Measurements from ENCODE around the gene GRIP1. TPM values are rescaled to one million over a fixed set of nuclear protein-coding genes. Genes with fewer than 3 reads are reported as not detected.

Gene GRIP1
- total RNA-seq, 1 experiment from 2014 or later, result 5.0 TPM

DNA sequence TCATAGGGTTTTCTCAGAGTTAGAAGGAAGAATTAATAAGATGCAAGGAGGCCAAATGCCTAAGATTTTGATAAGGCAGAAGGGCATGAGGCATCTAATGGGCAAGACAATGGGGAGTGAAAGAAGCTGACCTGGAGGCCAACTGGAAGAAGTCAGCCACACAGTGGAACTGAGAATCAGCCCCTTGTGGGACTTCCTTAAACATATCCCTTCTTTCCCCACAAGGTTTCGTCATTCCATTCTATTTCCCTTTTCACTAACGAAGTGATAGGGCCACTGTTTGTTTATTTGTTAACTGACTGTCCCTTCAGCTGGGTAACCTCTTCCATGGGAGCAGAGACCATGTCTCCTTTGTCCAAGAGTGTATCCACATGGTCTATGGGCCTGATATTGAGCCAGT lies 290.4 kb downstream of the GRIP1 start:
- no peak for DNase-seq (ENCODE audit: low read depth)
- in situ Hi-C loops (cut with HindIII; ENCODE audit: low pct_unique_long_range_greater_than_20kb, low sequenced_read_pairs), result no loop called here

DNA sequence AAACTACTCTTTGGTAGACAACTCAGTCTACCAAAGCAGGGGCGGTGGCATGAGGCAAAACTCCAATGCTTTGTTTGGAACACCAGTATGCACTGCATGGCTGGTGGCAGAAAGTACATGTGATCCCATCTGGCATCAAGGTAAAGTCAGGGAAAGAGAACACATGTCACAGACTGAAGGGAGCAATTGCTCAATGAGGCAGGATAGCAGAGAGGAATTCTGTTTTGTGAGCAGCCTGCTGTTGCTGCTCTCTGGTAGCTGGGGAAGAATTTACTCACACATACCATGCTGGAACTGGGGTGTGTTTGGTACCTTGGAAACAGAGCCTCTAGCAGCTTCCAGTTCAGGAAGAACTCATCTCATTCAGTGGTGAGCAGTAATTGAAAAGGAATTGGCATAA lies 291.8 kb downstream of the GRIP1 start:
- DNase-seq (ENCODE audit: low read depth), result no peak

DNA sequence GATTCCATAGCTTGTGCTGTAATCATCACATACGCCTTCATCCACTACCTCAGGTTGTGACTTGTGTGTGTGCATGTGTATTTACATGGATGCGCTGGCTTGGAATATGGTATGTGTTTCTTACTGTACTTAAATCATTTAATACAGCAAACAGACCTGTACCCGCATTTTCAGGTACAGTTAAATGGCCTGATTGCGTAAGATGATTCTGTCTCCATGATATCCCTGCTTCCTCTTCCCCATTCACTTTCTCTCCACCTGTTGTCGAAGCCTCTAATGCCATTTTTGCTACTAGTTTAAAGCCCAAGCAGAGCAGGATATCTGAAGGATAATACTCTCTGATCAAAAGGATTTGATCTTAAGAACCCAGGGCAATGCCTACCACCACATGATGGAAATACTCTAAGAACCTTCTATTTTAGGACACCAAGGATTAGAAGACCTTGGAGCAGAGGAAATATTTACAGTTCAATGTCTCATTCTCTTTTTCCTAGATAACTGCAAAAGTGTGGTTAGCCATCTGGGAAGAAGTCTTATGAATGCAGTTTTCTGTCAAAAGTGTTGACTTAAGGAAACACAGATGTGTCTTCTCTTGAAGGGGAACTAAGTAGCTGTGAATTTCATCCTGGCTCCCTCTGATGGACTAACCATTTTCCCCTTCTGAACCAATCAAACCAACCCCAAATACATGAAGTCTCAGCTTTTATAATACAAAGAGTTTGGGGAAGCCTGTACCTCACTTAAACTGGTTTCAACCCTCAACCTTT lies 297.9 kb downstream of the GRIP1 start:
- no peak for DNase-seq (ENCODE audit: low read depth)
- in situ Hi-C loops (cut with HindIII; ENCODE audit: low pct_unique_long_range_greater_than_20kb, low sequenced_read_pairs), result no loop called here

More for the DNA sequence above, 291.8 kb downstream of the GRIP1 start:
- in situ Hi-C loops (cut with HindIII; ENCODE audit: low pct_unique_long_range_greater_than_20kb, low sequenced_read_pairs), result no loop called here

DNA sequence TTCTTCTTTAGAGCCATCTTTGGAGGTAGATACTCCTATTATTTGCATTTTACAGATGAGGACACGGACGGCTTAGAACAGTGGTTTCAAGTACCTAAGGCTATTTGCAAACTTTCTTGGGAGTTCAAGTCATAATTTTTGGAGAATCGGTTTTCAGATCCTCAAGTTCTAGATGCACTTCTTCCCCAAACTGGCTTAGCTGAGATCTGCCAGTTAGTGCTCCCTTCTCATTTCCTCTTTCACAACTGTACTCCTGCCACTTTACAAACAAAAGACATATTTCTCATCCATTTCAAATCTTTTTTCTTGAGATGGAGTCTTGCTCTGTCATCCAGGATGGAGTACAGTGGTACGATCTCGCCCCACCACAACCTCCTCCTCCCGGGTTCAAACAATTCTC lies 299.3 kb downstream of the GRIP1 start:
- in situ Hi-C loops (cut with HindIII; ENCODE audit: low pct_unique_long_range_greater_than_20kb, low sequenced_read_pairs), result no loop called here
- DNase-seq (ENCODE audit: low read depth), result no peak

DNA sequence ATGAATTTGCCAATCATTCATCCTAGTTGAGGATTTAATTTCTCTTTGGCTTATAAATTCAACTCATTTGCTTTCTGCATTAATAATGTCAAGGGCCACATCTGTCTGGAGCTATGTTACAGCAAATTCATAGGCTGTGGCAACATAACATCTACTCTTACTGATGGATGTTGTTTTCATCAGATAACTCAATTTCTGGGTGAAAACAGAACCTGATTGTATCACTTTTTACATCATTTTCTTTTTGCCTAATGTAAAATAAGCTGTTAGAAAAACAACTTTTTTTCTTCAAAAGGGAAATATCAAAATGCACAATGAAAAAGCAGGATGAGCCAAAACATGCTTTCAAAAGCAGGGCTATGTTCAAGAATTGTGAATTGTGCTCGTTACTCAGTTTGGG lies 303.3 kb downstream of the GRIP1 start:
- no peak for DNase-seq (ENCODE audit: low read depth)
- in situ Hi-C loops (cut with HindIII; ENCODE audit: low pct_unique_long_range_greater_than_20kb, low sequenced_read_pairs), result no loop called here

- DNase-seq (ENCODE audit: low read depth), result no peak
- in situ Hi-C loops (cut with HindIII; ENCODE audit: low pct_unique_long_range_greater_than_20kb, low sequenced_read_pairs), result no loop called here
These were observed 306.9 kb downstream of the GRIP1 start for GRCh38 chr12:66371982-66372381.

DNA sequence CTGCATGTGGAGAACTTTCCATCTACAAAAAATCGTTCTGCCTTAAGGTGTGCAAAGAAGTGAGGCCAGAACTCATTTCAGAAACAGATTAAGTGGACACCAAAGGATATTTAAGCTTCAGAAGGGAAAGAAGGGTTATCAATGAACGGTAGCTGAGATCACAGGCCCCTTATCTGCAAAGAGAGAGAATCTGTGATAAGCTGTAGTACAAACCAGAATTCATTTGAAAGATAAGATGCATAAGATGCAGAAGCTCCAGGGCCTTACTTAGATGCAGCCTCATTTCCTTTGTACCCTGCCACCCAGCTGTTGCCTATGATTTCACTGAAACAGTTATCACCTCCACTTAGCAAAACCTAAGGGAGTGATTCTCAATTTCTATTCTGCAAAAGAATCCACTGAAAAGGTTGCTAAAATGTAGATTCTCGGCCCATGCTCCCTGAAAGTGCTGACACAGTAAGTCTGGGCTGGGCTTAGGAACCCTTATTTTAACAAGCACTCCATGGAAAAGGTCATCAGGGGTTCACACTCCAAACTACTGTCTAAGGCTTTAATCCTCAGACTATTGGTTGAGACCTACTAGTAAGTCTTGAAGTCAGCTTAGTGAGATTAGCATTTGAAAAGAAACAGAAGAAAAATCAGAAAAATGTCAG lies 311.7 kb downstream of the GRIP1 start:
- DNase-seq (ENCODE audit: low read depth), result no peak
- in situ Hi-C loops (cut with HindIII; ENCODE audit: low pct_unique_long_range_greater_than_20kb, low sequenced_read_pairs), result no loop called here

DNA sequence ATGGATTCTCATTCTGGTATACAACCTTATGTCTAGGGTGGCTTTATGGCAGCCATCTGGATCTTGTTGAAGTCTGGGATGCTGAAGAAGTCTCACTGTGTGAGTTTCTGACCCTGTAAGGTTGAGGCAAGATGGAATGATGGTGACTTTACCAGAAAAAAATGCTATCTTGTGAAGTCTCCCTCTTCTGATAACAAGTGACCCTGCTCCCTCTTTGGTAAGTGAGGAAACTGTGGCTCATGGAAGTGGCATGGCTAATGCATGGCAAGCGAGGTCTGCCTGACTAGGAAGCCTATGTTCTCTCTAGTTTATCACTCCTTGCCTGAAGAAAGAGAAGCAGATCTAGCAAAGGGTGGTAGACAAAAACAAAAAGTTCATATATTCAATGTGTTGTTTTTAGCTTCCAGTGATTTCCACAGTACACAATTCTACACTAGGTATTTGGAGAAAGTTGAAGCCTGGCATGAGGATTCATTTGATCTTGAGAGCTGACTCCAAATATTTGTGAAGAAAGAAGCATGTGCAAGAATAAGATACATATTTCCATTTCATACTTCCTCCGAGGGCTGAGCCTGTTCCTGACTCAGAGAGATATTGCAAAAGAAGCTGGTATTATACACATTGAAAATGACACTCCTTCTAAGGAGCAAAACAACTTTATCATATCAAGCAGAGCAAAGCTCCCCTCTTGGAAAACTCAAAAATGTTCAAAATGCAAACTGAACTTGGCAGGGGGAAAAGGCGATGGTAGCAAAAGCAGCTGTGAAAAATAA lies 313.0 kb downstream of the GRIP1 start:
- DNase-seq (ENCODE audit: low read depth), result no peak
- in situ Hi-C loops (cut with HindIII; ENCODE audit: low pct_unique_long_range_greater_than_20kb, low sequenced_read_pairs), result no loop called here

- no peak for DNase-seq (ENCODE audit: low read depth)
- in situ Hi-C loops (cut with HindIII; ENCODE audit: low pct_unique_long_range_greater_than_20kb, low sequenced_read_pairs), result no loop called here
These were observed 317.2 kb downstream of the GRIP1 start for GRCh38 chr12:66361703-66362102.

DNA sequence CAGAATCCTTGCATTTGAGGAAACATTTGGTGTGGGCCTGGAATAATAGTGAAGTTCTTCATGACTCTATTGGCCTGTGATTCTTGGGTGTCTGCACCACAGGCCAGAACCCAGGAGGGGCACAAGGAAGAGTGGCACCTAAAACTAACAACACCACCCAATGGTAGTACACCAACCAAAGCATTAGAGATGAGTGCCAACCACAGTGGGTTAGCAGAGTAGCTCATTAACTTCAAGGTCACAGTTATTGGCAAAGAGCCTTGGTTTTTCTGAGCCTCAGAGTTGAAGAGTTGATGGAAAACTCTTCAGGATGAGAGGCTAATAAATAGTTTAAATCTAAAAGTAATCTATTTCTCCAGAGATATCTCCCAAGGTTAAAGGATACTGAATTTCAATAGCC lies 319.6 kb downstream of the GRIP1 start:
- no peak for DNase-seq (ENCODE audit: low read depth)
- in situ Hi-C loops (cut with HindIII; ENCODE audit: low pct_unique_long_range_greater_than_20kb, low sequenced_read_pairs), result no loop called here

DNA sequence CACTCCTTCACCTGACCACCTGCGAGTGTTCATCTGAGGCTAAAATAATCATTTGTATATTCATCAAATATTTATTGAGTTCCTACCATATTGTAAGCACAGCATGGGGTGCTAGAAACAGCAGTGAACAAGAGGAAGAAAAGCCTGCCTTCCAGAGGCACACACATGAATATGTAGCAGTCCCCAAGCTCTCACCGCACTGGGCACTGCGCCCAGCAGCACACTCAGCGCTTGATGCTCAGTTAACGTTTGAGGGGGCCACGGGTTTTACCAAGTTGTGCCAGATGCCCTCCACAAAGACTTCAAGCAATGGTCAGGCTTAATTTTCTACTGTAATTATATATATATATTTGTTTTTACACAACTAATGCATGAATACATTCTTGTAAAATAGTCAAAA lies 324.6 kb downstream of the GRIP1 start:
- in situ Hi-C loops (cut with HindIII; ENCODE audit: low pct_unique_long_range_greater_than_20kb, low sequenced_read_pairs), result no loop called here
- DNase-seq (ENCODE audit: low read depth), result no peak

GRCh38 chr12:66352899-66353298 lies 326.0 kb downstream of the GRIP1 start:
- in situ Hi-C loops (cut with HindIII; ENCODE audit: low pct_unique_long_range_greater_than_20kb, low sequenced_read_pairs), result no loop called here
- DNase-seq (ENCODE audit: low read depth), result no peak

DNA sequence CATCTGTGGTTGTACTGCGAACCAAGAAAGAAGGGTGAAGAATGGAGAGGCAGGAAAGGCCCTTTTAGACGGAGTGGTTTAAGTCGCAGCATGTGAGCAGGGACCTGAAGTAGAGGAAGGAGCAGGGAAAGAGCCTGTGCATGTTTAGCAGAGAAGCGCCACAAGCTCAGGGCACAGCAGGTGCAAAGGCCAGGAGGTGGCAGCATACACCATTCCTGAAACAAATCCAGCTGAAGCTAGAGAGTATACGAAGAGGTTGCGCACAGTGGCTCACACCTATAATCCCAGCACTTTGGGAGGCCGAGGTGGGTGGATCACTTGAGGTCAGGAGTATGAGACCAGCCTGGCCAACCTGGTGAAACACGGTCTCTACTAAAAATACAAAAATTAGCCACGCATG lies 326.7 kb downstream of the GRIP1 start:
- in situ Hi-C loops (cut with HindIII; ENCODE audit: low pct_unique_long_range_greater_than_20kb, low sequenced_read_pairs), result no loop called here
- peak; percentile 25 for DNase-seq (ENCODE audit: low read depth)

GRCh38 chr12:66351301-66351700 lies 327.6 kb downstream of the GRIP1 start:
- in situ Hi-C loops (cut with HindIII; ENCODE audit: low pct_unique_long_range_greater_than_20kb, low sequenced_read_pairs), result no loop called here
- DNase-seq (ENCODE audit: low read depth), result no peak

DNA sequence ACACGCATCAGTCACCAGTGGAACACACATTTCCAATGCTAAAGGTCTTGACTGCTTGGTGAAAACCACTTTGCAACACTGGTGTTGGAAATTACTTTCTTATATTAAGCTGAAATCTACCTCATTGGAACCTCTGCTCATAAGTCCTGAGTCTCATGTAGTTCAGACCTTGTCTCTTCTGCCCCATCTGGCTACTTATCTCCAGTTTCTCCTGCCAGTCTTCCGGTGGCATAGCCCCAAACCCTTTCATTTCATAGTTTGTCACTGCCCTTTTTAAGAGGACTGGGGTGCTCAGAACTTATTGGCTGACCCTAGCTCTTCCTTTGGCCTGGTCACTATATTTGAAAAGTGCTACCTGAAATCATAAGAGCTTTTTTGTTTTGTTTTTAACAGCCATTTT lies 332.9 kb downstream of the GRIP1 start:
- no peak for DNase-seq (ENCODE audit: low read depth)
- in situ Hi-C loops (cut with HindIII; ENCODE audit: low pct_unique_long_range_greater_than_20kb, low sequenced_read_pairs), result no loop called here

DNA sequence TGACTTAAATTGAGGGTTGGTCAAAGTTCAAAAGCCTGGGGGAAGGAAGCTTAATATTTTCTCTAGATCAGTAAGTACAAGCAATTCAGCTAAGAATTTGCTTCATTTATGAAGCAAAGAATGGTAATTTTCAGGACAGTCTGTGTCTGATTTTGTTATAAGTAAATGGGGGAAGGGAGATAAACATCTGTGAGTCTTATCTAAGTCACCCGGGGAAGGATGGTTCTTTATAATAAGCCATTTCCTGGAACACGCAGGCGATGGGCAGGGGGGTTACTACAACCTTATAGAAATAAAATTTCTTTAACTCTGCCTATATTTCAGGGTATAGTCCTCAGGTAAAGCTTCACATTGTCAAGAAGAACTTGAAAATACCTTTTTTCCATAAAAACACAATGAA lies 333.7 kb downstream of the GRIP1 start:
- DNase-seq (ENCODE audit: low read depth), result no peak
- in situ Hi-C loops (cut with HindIII; ENCODE audit: low pct_unique_long_range_greater_than_20kb, low sequenced_read_pairs), result no loop called here

GRCh38 chr12:66341126-66341525 lies 337.8 kb downstream of the GRIP1 start:
- no peak for DNase-seq (ENCODE audit: low read depth)
- in situ Hi-C loops (cut with HindIII; ENCODE audit: low pct_unique_long_range_greater_than_20kb, low sequenced_read_pairs), result no loop called here

DNA sequence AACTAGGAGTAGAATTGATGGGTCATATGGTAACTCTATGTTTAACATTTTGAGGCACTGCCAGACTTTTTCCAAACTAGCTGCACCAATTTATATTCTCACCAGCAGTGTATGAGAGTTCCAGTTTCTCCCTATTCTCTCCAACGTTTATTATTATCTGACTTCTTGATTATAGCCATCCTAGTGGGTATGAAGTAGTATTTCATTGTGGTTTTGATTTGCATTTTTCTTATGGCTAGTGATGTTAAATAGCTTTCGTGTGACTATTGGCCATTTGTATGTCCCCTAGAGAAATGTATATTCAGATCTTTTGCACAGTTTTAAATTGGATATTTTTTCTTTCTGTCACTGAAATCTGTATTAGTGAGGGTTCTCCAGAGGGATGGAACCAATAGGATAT lies 338.7 kb downstream of the GRIP1 start:
- in situ Hi-C loops (cut with HindIII; ENCODE audit: low pct_unique_long_range_greater_than_20kb, low sequenced_read_pairs), result no loop called here
- no peak for DNase-seq (ENCODE audit: low read depth)

- in situ Hi-C loops (cut with HindIII; ENCODE audit: low pct_unique_long_range_greater_than_20kb, low sequenced_read_pairs), result no loop called here
- DNase-seq (ENCODE audit: low read depth), result no peak
These were observed 341.4 kb downstream of the GRIP1 start for GRCh38 chr12:66337381-66338010.
